Mucosa of rectum (tissue), 2 donors: ENCODE results near the gene F8.

Experiments used
- H3K27ac ChIP-seq, 2 donors: one replicate each; pipeline ENCODE4 v1.7.0; 2013; ENCODE audit warnings: inconsistent platforms in 2 of 2, low read depth in 2 of 2, low read length in 2 of 2
- H3K27me3 ChIP-seq, 2 donors: one replicate each; pipeline ENCODE4 v1.7.0; 2013; ENCODE audit warnings: low read length in 2 of 2; ENCODE audit not compliant: control insufficient read depth in 2 of 2, insufficient read depth in 2 of 2
- H3K36me3 ChIP-seq, 2 donors: one replicate each; pipeline ENCODE4 v1.7.0; 2013; ENCODE audit warnings: low read length in 2 of 2; ENCODE audit not compliant: control insufficient read depth in 2 of 2, insufficient read depth in 2 of 2
- H3K4me1 ChIP-seq, 2 donors: one replicate each; pipeline ENCODE4 v1.7.0; 2013; ENCODE audit warnings: low read length in 2 of 2, mild to moderate bottlenecking in 1 of 2; ENCODE audit not compliant: control insufficient read depth in 2 of 2, insufficient read depth in 2 of 2
- H3K4me3 ChIP-seq, 2 donors: one replicate each; pipeline ENCODE4 v1.7.0; 2013; ENCODE audit warnings: low read length in 2 of 2
- H3K9ac ChIP-seq, 2 donors: one replicate each; pipeline ENCODE4 v1.7.0; 2013; ENCODE audit warnings: low read length in 2 of 2, low read depth in 1 of 2, mild to moderate bottlenecking in 1 of 2
- H3K9me3 ChIP-seq, 2 donors: one replicate each; pipeline ENCODE4 v1.7.0; 2013; ENCODE audit warnings: low read length in 2 of 2; ENCODE audit not compliant: control insufficient read depth in 2 of 2
- donor health status: healthy.
- donor health status: Normal muscosa, but diverticular disease.

F8 gene

DNA sequence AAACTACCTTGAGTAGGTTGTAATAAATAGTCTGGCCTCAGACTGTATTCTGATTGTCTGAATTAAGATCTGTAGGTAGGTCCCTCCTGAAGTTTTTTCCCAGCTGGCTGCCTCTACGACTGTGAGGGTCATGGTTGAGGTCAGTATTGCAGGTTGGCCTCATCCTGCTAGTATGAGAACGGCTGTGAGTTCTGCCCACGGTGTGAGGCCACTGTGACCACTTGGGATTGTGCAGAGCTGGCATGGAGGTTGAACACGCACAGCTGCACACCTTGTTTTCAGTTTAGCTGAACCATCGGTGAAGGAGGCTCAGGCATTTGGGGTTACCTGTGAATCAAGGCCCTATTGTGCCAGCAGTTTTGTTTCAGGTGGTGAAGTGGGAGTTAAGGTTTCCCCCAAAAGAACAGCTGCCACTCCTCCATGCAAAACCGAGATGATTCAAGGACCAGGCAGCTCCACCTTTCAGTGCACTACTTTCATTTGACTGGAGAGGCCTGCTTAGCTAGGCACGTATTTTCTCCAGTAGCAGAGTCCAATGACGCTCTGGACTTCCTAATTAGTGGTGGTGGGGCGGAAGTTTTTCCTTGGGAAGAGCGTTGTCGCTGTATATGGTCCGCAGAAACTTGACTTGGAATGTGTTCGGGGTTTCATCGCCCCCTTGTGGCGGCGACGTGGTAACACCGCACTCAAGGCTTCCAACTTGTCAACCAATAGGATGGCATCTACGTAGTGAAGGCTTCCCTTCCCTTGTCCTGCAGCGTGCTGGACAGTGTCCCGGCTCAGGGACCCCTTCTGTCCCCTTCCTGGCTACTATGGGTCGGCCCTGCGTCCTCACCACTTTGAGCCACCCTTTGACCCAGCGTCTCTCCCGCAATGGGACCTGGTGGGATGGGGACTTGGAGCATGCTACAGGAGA is 34.6 kb upstream of the F8 start:
- Histone ChIP-seq H3K9ac (peak overlapping the region; percentile 3 to 9), H3K4me1 (peaks cover 0 to 2% of the 10 kb centered on the region in 2 donors), H3K4me3 (peak overlapping the region; percentile 38 to 67), H3K27ac (peak overlapping the region in 1 of 2 donors; percentile 59), H3K9me3 (no peaks in the 10 kb centered on the region), H3K36me3 (no peaks in the 10 kb centered on the region), H3K27me3 (no peaks in the 10 kb centered on the region)

DNA sequence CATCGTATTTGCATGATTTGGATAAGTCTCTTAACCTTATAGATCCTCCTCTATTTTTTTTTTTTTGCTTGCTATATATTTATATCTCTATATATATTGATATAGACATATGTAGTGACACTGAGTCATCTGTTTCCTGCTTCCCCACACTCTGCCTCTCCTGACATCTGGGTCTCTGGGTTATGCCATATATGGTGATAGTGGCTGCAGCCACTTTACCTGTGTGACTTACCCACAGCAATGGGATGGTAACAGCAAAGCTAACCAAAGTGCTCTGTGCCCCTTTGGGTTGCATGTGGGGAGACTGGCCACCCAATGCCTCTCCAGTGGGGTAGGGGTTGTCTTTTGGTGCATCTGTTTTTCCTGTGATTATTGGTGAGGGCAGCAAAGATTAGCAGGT is 33.9 kb upstream of the F8 start:
- Histone ChIP-seq H3K27ac (no peak overlapping the region), H3K36me3 (peaks cover 0 to 3% of the 10 kb centered on the region in 2 donors), H3K9me3 (no peaks in the 10 kb centered on the region), H3K27me3 (no peaks in the 10 kb centered on the region), H3K4me3 (no peak overlapping the region), H3K9ac (no peak overlapping the region), H3K4me1 (peaks cover 0 to 2% of the 10 kb centered on the region in 2 donors)

GRCh38 chrX:155055494-155055893 is 33.0 kb upstream of the F8 start:
- Histone ChIP-seq H3K4me1 (peaks cover 0 to 2% of the 10 kb centered on the region in 2 donors), H3K36me3 (peaks cover 0 to 3% of the 10 kb centered on the region in 2 donors), H3K9ac (no peak overlapping the region), H3K4me3 (no peak overlapping the region), H3K27ac (no peak overlapping the region), H3K27me3 (no peaks in the 10 kb centered on the region), H3K9me3 (no peaks in the 10 kb centered on the region)

- H3K27ac ChIP-seq: no peak overlapping the region
- H3K4me3 ChIP-seq: no peak overlapping the region
- H3K9ac ChIP-seq: no peak overlapping the region
- H3K27me3 ChIP-seq: no peaks in the 10 kb centered on the region
- H3K9me3 ChIP-seq: no peaks in the 10 kb centered on the region
- H3K4me1 ChIP-seq: peaks cover 0 to 2% of the 10 kb centered on the region in 2 donors
- peaks cover 0 to 3% of the 10 kb centered on the region in 2 donors for H3K36me3 ChIP-seq
Measured at GRCh38 chrX:155054255-155054654, 31.7 kb upstream of the F8 start.

DNA sequence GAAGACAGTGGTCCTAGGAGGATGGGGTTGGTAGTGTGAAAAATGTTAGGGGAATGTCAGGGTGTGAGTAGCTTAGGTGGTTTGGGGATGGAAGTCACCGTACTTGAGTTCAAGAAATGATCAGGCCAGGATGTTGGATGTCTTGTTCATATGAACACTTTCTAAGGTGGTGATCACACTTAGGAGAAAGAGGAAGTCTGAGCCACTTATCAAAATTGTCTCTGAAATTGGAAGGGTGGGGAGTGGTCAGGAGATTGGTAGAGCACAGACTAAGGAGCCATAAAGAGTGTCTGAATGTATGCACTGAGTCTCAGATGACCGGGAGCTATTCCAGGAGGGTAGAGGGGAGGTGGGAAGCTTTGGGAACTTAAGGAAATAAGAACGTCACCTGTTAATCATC is 31.1 kb upstream of the F8 start:
- Histone ChIP-seq H3K9ac (no peak overlapping the region), H3K36me3 (peaks cover 0 to 3% of the 10 kb centered on the region in 2 donors), H3K9me3 (no peaks in the 10 kb centered on the region), H3K4me1 (peaks cover 0 to 2% of the 10 kb centered on the region in 2 donors), H3K27me3 (no peaks in the 10 kb centered on the region), H3K27ac (no peak overlapping the region), H3K4me3 (no peak overlapping the region)

- Histone ChIP-seq H3K9me3 (no peaks in the 10 kb centered on the region), H3K4me1 (peaks cover 0 to 2% of the 10 kb centered on the region in 2 donors), H3K27ac (no peak overlapping the region), H3K4me3 (no peak overlapping the region), H3K36me3 (peaks cover 0 to 3% of the 10 kb centered on the region in 2 donors), H3K27me3 (no peaks in the 10 kb centered on the region), H3K9ac (no peak overlapping the region)
Measured at GRCh38 chrX:155052738-155053498, 30.4 kb upstream of the F8 start.

DNA sequence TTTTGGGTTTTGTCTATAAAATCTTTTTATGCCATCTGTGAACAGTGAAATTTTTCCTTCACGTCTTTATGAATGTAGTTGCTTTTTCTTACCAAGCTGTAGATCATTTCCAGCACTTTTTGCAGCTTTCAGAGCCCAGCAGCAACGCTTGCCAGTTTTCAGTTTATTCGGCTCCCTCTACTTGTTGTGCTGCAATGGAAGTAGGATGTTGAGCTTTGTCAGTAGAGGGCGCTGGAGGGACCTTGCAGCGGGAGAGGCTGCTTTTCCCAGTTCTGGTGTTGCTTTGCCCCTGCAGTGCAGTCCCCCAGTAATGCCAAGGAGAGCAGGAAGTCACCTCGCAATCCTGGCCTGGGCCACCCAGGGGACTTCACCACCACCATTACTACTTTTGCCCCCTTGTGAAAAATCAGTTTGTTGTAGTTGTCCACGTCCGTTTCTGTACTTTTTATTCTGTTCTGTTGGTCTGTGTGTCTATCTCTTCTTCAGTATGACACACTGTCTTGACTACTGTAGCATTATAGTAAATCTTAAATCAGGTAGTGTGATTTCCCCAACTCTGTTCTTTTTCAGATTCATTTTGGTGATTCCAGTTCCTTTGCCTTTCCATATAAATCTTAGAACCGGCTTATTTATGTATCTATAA is 26.6 kb upstream of the F8 start:
- H3K27me3 ChIP-seq: no peaks in the 10 kb centered on the region
- peaks cover 0 to 3% of the 10 kb centered on the region in 2 donors for H3K36me3 ChIP-seq
- no peak overlapping the region for H3K27ac ChIP-seq
- no peak overlapping the region for H3K9ac ChIP-seq
- no peak overlapping the region for H3K4me3 ChIP-seq
- H3K9me3 ChIP-seq: no peaks in the 10 kb centered on the region
- H3K4me1 ChIP-seq: no peaks in the 10 kb centered on the region

GRCh38 chrX:155046811-155047528 is 24.4 kb upstream of the F8 start:
- Histone ChIP-seq H3K27ac (no peak overlapping the region), H3K4me3 (no peak overlapping the region), H3K4me1 (no peaks in the 10 kb centered on the region), H3K36me3 (peaks cover 0 to 3% of the 10 kb centered on the region in 2 donors), H3K27me3 (no peaks in the 10 kb centered on the region), H3K9ac (no peak overlapping the region), H3K9me3 (no peaks in the 10 kb centered on the region)

GRCh38 chrX:155046129-155046810 is 23.7 kb upstream of the F8 start:
- Histone ChIP-seq H3K27me3 (no peaks in the 10 kb centered on the region), H3K27ac (no peak overlapping the region)

More at GRCh38 chrX:155046129-155046810, 23.7 kb upstream of the F8 start:
- Histone ChIP-seq H3K4me1 (no peaks in the 10 kb centered on the region), H3K9ac (no peak overlapping the region), H3K4me3 (no peak overlapping the region), H3K36me3 (no peaks in the 10 kb centered on the region), H3K9me3 (no peaks in the 10 kb centered on the region)
